B cell (primary cell): ENCODE measurements around the gene NRROS. TPM values are rescaled to one million over a fixed set of nuclear protein-coding genes. Genes with fewer than 3 reads are reported as not detected.

Source experiments
- ATAC-seq: fragments of 200-7000 bp; cut with Tn5 transposase; one replicate; pipeline ENCODE4 v1.10.0; 2021; ENCODE audit warnings: low read depth, mild to moderate bottlenecking, moderate number of reproducible peaks, moderate library complexity
- CTCF ChIA-PET: fragments of 350-600 bp; sonication (Branson Sonifier 250); formaldehyde crosslinking; loops from one replicate; lab custom pipeline; 2021; ENCODE audit warnings: antibody characterized with exemption, inconsistent platforms; lab: Charles Lee
- POLR2A ChIA-PET: fragments of 350-600 bp; sonication (Branson Sonifier 250); formaldehyde crosslinking; loops from one replicate; lab custom pipeline; 2021; ENCODE audit warnings: antibody characterized with exemption; lab: Charles Lee
- DNase-seq: peaks from one replicate; pipeline ENCODE4 v3.0.0; 2013
- H2AFZ ChIP-seq: 2 replicates; pipeline ENCODE4 v1.6.1; 2012; ENCODE audit warnings: mild to moderate bottlenecking, low read depth, low read length; ENCODE audit not compliant: insufficient read depth, poor library complexity, severe bottlenecking
- H3K27ac ChIP-seq, 2 donors: 1 replicate in 1 of 2; 2 replicates in 1 of 2; pipeline ENCODE4 v1.5.1; 2012 to 2013; ENCODE audit warnings: low read length in 2 of 2, mild to moderate bottlenecking in 2 of 2, moderate library complexity in 1 of 2
- H3K27me3 ChIP-seq, 4 experiments: fragments of 200-600 bp in 1 of 4; sonication (generic) in 1 of 4; replicated peaks in 1 of 4; 1 replicate in 2 of 4; 2 replicates in 2 of 4; pipeline versions ENCODE4 v1.6.1 to v1.7.0; 2013 to 2016; ENCODE audit warnings: low read length in 3 of 4, mild to moderate bottlenecking in 2 of 4, mixed read lengths in 1 of 4, moderate library complexity in 1 of 4; ENCODE audit not compliant: insufficient read depth in 4 of 4, control insufficient read depth in 3 of 4; ENCODE audit errors: control extremely low read depth in 1 of 4
- H3K36me3 ChIP-seq, 2 experiments: replicated peaks in 1 of 2; 1 replicate in 1 of 2; 2 replicates in 1 of 2; pipeline versions ENCODE4 v1.6.1 to v1.7.1; 2013; ENCODE audit warnings: low read length in 1 of 2; ENCODE audit not compliant: insufficient read depth in 2 of 2, control insufficient read depth in 1 of 2; ENCODE audit errors: control extremely low read depth in 1 of 2, extremely low read depth in 1 of 2
- H3K4me1 ChIP-seq, 2 donors: fragments of 200-600 bp in 1 of 2; sonication (generic) in 1 of 2; 1 replicate in 1 of 2; 2 replicates in 1 of 2; pipeline versions ENCODE4 v1.5.1 to v1.6.1; 2013 to 2017; ENCODE audit warnings: low read length in 2 of 2; ENCODE audit not compliant: control insufficient read depth in 2 of 2, insufficient read depth in 2 of 2
- H3K4me2 ChIP-seq: replicated peaks from 2 replicates; pipeline ENCODE3; 2012; ENCODE audit warnings: mild to moderate bottlenecking, low read depth, low read length; ENCODE audit not compliant: poor library complexity, severe bottlenecking
- H3K4me3 ChIP-seq, 5 experiments: fragments of 200-600 bp in 1 of 5; sonication (generic) in 1 of 5; 1 replicate in 3 of 5; 2 replicates in 2 of 5; pipeline versions ENCODE4 v1.5.1 to v1.7.0; 2011 to 2016; ENCODE audit warnings: low read length in 4 of 5, mild to moderate bottlenecking in 4 of 5, low read depth in 2 of 5, control low read depth in 1 of 5, moderate library complexity in 1 of 5; ENCODE audit not compliant: insufficient read depth in 1 of 5; ENCODE audit errors: control extremely low read depth in 1 of 5, extremely low read depth in 1 of 5
- H3K79me2 ChIP-seq: fragments of 200-600 bp; sonication (generic); one replicate; pipeline ENCODE4 v1.6.0; 2016; ENCODE audit warnings: low read length; ENCODE audit not compliant: control insufficient read depth, insufficient read depth
- H3K9ac ChIP-seq: fragments of 200-600 bp; sonication (generic); 2 replicates; pipeline ENCODE4 v1.6.1; 2017; ENCODE audit warnings: mild to moderate bottlenecking, low read length, moderate library complexity
- H3K9me3 ChIP-seq, 3 donors: one replicate each; pipeline versions ENCODE4 v1.6.1 to v1.7.1; 2013; ENCODE audit warnings: low read length in 2 of 3; ENCODE audit not compliant: control insufficient read depth in 2 of 3, insufficient read depth in 1 of 3; ENCODE audit errors: control extremely low read depth in 1 of 3
- H4K20me1 ChIP-seq: 2 replicates; pipeline ENCODE4 v1.6.0; 2012; ENCODE audit warnings: mild to moderate bottlenecking, low read length; ENCODE audit not compliant: insufficient read depth, control insufficient read depth, poor library complexity, severe bottlenecking
- H3K27ac Mint-ChIP-seq: one replicate; pipeline ENCODE4 v1.8.0; 2021; ENCODE audit warnings: mixed read lengths
- H3K27me3 Mint-ChIP-seq: one replicate; pipeline ENCODE4 v1.8.0; 2021; ENCODE audit warnings: mixed read lengths
- H3K4me1 Mint-ChIP-seq: one replicate; pipeline ENCODE4 v1.8.0; 2021; ENCODE audit warnings: mixed read lengths
- H3K4me3 Mint-ChIP-seq: one replicate; pipeline ENCODE4 v1.8.0; 2021; ENCODE audit warnings: mixed read lengths
- H3K9me3 Mint-ChIP-seq: one replicate; pipeline ENCODE4 v1.8.0; 2022; ENCODE audit warnings: mixed read lengths; ENCODE audit not compliant: insufficient read depth
- EZH2 ChIP-seq: IDR thresholded peaks from 2 replicates; pipeline ENCODE4 v1.6.1; 2012; ENCODE audit warnings: borderline replicate concordance, low read depth, mild to moderate bottlenecking, moderate library complexity, low read length; ENCODE audit not compliant: insufficient read depth, poor library complexity, severe bottlenecking
- WGBS: methylation state at CpG from one replicate; pipeline ENCODE4 v1.1.5; 2013; ENCODE audit warnings: missing lambda C conversion rate; ENCODE audit not compliant: insufficient coverage; 5-methylcytosine and 5-hydroxymethylcytosine counted together
- intact Hi-C: fragments of 100-400 bp; cut with micrococcal nuclease; formaldehyde crosslinking; loops from one replicate; pipeline ENCODE4 v1.10.0; 2022
- polyA plus RNA-seq: library from polyadenylated mRNA; depleted of rRNA; stranded (reverse); fragments of >200 nt; gene quantifications from 2 replicates; pipeline ENCODE4 v1.2.3, GENCODE V29; 2012
- total RNA-seq, 2 donors: library from RNA; stranded (reverse); fragments of 120-200 nt in 1 of 2; gene quantifications; 1 replicate in 1 of 2; 2 replicates in 1 of 2; pipeline versions ENCODE4 v1.2.3 to v1.2.4, GENCODE V29; 2013 to 2022
- TF ChIP-seq, protein P1 (sequence below): fragments of 200-600 bp; IDR thresholded peaks from one replicate; pipeline ENCODE4 v1.8.0; 2022; ENCODE audit warnings: antibody characterized with exemption, mild to moderate bottlenecking

The NRROS gene
- total and polyA plus RNA-seq, 2 donors (not counting 1 experiment from before 2014, with no cell fraction given) = 40.1 to 87.9 TPM

DNA sequence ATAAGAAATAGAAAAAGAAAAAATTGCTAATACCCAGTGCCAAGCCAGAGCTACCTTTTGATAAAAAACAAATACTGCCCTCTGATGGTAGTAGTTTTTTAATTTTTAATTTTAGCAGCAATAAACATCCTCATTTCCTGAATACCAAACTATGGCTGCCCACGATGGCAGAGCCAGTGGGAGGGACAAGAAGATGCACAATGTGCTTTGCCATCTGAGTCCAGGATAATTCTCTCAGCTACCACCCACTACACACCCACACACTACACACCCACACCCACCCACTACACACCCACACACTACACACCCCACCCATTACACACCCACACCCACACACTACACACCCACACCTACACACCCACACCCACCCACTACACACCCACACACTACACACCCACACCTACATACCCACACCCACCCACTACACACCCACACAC is 54.7 kb downstream of the NRROS start:
- POLR2A ChIA-PET = no interaction called here
- peak; percentile 60 for ATAC-seq
- no peaks in the 10 kb centered on the region for H3K9me3 Mint-ChIP-seq

More for the DNA sequence above, 54.7 kb downstream of the NRROS start:
- Mint-ChIP-seq H3K27me3 (no peaks in the 10 kb centered on the region), H3K27ac (no peak overlapping the region), H3K4me3 (no peak overlapping the region), H3K4me1 (peaks cover 22% of the 10 kb centered on the region)
- Histone ChIP-seq H4K20me1 (no peaks in the 10 kb centered on the region), H3K4me2 (peak overlapping the region; percentile 30), H3K79me2 (no peaks in the 10 kb centered on the region), H2AFZ (peak overlapping the region; percentile 56), H3K9me3 (peaks cover 0 to 8% (median 0%) of the 10 kb centered on the region in 3 donors), H3K4me3 (no peak overlapping the region), H3K27me3 (no peaks in the 10 kb centered on the region), H3K27ac (no peak overlapping the region), H3K36me3 (no peaks in the 10 kb centered on the region), H3K4me1 (peaks cover 3 to 11% of the 10 kb centered on the region in 2 donors), H3K9ac (no peak overlapping the region)
- intact Hi-C loops = loop anchor here (1.0 kb wide), 1 partner anchor 85 kb away; no protein-coding TSS in a partner anchor
- 0% methylated on average over 1 of the region's 1 CpG for WGBS
- peak; percentile 54 for DNase-seq
- TF ChIP-seq, protein P1, sequence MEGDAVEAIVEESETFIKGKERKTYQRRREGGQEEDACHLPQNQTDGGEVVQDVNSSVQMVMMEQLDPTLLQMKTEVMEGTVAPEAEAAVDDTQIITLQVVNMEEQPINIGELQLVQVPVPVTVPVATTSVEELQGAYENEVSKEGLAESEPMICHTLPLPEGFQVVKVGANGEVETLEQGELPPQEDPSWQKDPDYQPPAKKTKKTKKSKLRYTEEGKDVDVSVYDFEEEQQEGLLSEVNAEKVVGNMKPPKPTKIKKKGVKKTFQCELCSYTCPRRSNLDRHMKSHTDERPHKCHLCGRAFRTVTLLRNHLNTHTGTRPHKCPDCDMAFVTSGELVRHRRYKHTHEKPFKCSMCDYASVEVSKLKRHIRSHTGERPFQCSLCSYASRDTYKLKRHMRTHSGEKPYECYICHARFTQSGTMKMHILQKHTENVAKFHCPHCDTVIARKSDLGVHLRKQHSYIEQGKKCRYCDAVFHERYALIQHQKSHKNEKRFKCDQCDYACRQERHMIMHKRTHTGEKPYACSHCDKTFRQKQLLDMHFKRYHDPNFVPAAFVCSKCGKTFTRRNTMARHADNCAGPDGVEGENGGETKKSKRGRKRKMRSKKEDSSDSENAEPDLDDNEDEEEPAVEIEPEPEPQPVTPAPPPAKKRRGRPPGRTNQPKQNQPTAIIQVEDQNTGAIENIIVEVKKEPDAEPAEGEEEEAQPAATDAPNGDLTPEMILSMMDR = peak; percentile 50
- TF ChIP-seq EZH2 = no peak
- CTCF ChIA-PET = interaction anchor here (0.9 to 2.0 kb wide), 4 partner anchors 9 to 95 kb away, joined by 3 to 45 read pairs (median 6); no protein-coding TSS in a partner anchor
